Mucosa of descending colon (tissue), 3 donors: Measurements from ENCODE around the gene MCM6. TPM values are rescaled to one million over a fixed set of nuclear protein-coding genes. Genes with fewer than 3 reads are reported as not detected.

ENCODE experiments used
- ATAC-seq: fragments of 200-7000 bp; cut with Tn5 transposase; one replicate; pipeline ENCODE4 v1.9.1; 2020; ENCODE audit warnings: mild to moderate bottlenecking, moderate library complexity
- DNase-seq, 3 donors: peaks; one replicate each; pipeline ENCODE4 v3.0.0-alpha.2; 2020
- H3K36me3 ChIP-seq: fragments of 200-600 bp; one replicate; pipeline ENCODE4 v1.8.0; 2021; ENCODE audit warnings: low read depth, mild to moderate bottlenecking
- H3K4me1 ChIP-seq: fragments of 200-600 bp; one replicate; pipeline ENCODE4 v1.8.0; 2021; ENCODE audit warnings: low read depth, mild to moderate bottlenecking
- H3K4me3 ChIP-seq: fragments of 200-600 bp; one replicate; pipeline ENCODE4 v1.8.0; 2021; ENCODE audit warnings: mild to moderate bottlenecking
- H3K9me3 ChIP-seq: fragments of 200-600 bp; one replicate; pipeline ENCODE4 v1.8.0; 2021; ENCODE audit warnings: mild to moderate bottlenecking
- CTCF ChIP-seq: fragments of 200-600 bp; IDR thresholded peaks from one replicate; pipeline ENCODE4 v1.8.0; 2022; ENCODE audit warnings: antibody characterized with exemption, mild to moderate bottlenecking
- intact Hi-C, 2 donors: fragments of 100-400 bp; cut with DNase I in 1 of 2; cut with micrococcal nuclease in 1 of 2; formaldehyde crosslinking; loops; one replicate each; pipeline versions ENCODE4 v1.11.0 to v1.11.1; 2022; cut with DNase I, micrococcal nuclease
- total RNA-seq, 3 donors: library from RNA; stranded (reverse); fragmentation: NEBNext Ultra II Directional in 2 of 3; extraction: Animal tissue kit (Norgen Biotek cat#: 25700) in 2 of 3; gene quantifications; one replicate each; pipeline versions ENCODE4 v1.2.1 to v1.2.4, GENCODE V29; 2021 to 2023
- donor health status: DM: no; HTN: no; CAD: no; lungs with moderate emphysema.
- donor health status: DM: no; HTN: no; CAD: no.
- donor health status: DM: no; HTN: yes; CAD: no.

MCM6 gene
- total RNA-seq, 3 donors from 2014 or later = 8.4 to 19.8 (median 8.9) TPM

GRCh38 chr2:135821190-135821589 is 55.1 kb downstream of the MCM6 start:
- H3K4me3 ChIP-seq = no peak overlapping the region
- no peaks in the 10 kb centered on the region for H3K4me1 ChIP-seq
- DNase-seq (no peak), ATAC-seq (no peak)
- intact Hi-C loops = no loop called here
- peaks cover 7% of the 10 kb centered on the region for H3K9me3 ChIP-seq
- H3K36me3 ChIP-seq = no peaks in the 10 kb centered on the region
- no peak for TF ChIP-seq CTCF

GRCh38 chr2:135820003-135820618 is 56.1 kb downstream of the MCM6 start:
- Histone ChIP-seq H3K4me3 (no peak overlapping the region), H3K4me1 (no peaks in the 10 kb centered on the region), H3K9me3 (peaks cover 7% of the 10 kb centered on the region), H3K36me3 (no peaks in the 10 kb centered on the region)
- intact Hi-C loops = no loop called here
- DNase-seq (no peak), ATAC-seq (peak; percentile 55)
- no peak for TF ChIP-seq CTCF

GRCh38 chr2:135818937-135819610 is 57.2 kb downstream of the MCM6 start:
- DNase-seq = peak in 2 of 3 donors; percentile 27 to 41
- no peak for TF ChIP-seq CTCF
- ATAC-seq = peak; percentile 57
- Histone ChIP-seq H3K4me3 (no peak overlapping the region), H3K9me3 (peaks cover 7% of the 10 kb centered on the region), H3K36me3 (no peaks in the 10 kb centered on the region), H3K4me1 (no peaks in the 10 kb centered on the region)
- intact Hi-C loops = no loop called here

- H3K4me1 ChIP-seq = no peaks in the 10 kb centered on the region
- H3K4me3 ChIP-seq = no peak overlapping the region
- no peaks in the 10 kb centered on the region for H3K36me3 ChIP-seq
- H3K9me3 ChIP-seq = peaks cover 6% of the 10 kb centered on the region
- DNase-seq (no peak), ATAC-seq (no peak)
- intact Hi-C loops = no loop called here
- no peak for TF ChIP-seq CTCF
Measured at GRCh38 chr2:135817951-135818350, 58.3 kb downstream of the MCM6 start.

- peaks cover 2% of the 10 kb centered on the region for H3K9me3 ChIP-seq
- DNase-seq = no peak
- ATAC-seq = no peak
- intact Hi-C loops = no loop called here
- no peak for TF ChIP-seq CTCF
- H3K36me3 ChIP-seq = no peaks in the 10 kb centered on the region
- H3K4me3 ChIP-seq = no peak overlapping the region
- H3K4me1 ChIP-seq = no peaks in the 10 kb centered on the region
Measured at GRCh38 chr2:135817466-135817865, 58.8 kb downstream of the MCM6 start.
